Myocyte (in vitro differentiated cells): Measurements from ENCODE around the gene EPHA1. TPM values are rescaled to one million over a fixed set of nuclear protein-coding genes. Genes with fewer than 3 reads are reported as not detected.

Experiments used
- DNase-seq: peaks from one replicate; pipeline ENCODE4 v3.0.0-alpha.2; 2012; ENCODE audit warnings: low read depth
- polyA plus RNA-seq: library from polyadenylated mRNA; unstranded; fragments of >200 nt; gene quantifications from one replicate; pipeline ENCODE4 v1.2.1, GENCODE V29; 2012; ENCODE audit warnings: missing spikeins
- total RNA-seq: library from RNA; depleted of rRNA; stranded (reverse); fragments of >200 nt; gene quantifications from 2 replicates; pipeline ENCODE4 v1.2.3, GENCODE V29; 2014

EPHA1 gene
- not detected in 2 replicates for total RNA-seq
- polyA plus RNA-seq = 3.3 TPM

DNA sequence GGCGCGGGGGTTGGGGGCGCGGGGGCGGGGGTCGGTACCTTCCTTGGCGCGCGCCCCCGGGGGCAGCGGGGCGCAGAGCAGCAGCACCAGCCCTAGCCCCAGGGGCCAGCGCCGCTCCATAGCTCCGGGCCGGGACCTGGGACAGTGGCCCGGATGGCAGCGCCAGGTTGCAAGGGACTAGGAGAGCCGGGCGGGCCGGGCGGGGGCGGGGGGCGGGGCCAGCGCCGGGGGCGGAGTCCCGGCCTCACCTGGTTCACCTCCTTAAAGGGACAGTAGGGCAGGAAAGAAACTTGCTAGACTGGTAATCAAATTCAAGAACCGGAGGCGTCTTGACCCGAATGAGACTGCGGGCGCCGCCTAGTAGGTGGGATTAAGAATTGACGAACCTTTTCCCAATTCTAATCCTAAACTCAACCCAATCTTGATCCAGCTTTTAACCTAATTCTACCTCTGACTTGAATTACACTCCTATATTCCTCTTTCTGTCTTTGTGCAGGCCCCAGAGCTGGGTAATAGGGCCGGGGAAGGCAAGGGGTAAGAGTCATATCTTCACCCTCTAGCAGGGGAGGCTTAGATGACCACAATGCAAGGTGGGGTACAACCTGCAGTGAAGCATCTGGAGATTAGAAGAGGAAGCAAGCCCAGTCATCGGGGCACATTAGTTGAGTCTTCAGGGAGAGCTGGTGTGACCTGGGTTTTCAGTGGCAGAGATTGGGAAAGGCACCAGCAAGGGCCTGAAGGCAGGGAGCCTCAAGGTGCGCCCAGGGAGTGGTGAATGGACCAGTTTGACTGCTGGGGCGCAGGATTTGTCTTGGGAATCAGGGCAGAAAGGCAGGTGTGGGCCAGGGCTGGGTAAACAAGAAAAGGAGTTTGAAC, at the start of gene EPHA1:
Gene EPHA1, minus strand, starts transcription at position 171 of the 876 bp plus-strand sequence. Its CDS starts 51 bp downstream, at position 120.
- no peak for DNase-seq

DNA sequence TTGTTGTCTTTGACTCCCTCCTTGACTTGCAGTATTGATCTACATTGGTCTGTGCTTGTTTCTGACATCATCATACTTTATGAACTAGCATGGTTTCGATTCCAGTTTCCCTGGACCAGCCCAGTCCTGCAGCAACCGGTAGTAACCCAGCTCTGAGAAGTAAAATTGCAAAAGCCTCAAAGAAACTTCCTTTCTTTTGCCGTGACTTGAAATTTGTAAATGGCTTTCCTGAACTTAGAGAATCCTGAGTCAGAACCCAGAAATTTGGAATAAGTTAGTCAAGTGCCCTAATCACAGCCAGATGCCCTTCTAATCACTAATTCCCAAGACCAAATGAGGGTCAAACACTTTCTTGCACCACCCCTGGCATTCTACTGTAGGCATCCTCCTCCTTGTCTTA, 49.6 kb upstream of the EPHA1 start:
- no peak for DNase-seq

DNA sequence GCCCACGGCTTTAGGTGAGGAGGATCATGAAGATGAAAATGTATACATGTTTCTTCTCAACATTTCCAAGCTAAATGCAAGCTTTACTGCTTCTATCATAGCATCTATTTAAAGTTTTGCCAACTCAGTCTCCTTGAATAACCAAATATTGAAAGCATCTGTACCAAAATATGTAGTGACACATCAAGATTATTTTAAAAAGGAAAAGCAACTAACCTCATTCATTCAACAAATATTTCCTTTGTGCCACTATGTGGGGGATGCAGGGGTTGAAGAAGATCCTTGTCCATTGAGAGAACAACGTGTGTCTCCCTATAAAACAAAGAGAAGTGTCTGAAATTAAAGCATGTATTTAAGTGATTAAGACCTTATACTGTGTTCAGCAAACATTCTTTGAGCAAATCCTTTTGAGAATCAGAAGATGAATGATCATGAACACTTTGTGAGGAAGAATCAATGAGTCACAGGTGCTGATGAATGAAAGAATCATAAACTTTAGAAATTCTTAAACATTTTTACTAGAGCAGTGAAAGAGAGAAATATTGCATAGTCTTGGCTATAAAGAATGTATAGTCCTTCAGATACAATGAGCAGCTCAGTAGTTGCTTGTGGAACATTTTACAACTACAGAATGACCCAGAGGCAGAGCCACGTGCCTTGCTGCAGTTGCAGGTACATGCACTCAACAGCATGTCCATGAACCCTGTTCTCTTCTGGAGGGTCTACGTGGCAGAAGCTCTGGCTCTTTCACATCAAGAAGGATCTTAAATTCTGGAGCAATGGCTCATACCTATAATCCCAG, 48.5 kb upstream of the EPHA1 start:
- peak; percentile 14 for DNase-seq

DNA sequence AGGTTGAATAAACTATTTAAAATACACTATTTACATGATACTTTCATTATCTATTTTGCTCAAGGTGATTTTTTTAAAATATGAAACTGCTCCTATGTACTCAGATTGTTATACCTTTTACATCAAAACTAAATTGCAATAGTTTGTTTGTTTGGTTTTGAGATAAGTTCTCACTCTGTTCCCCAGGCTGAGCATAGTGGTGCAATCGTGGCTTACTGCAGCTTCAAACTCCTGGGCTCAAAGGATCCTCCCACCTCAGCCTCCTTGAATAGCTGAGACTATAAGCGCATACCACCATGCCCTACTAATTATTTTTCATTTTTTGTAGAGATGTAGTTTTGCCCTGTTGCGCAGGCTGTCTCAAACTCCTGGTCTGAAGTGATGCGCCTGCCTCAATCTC, 47.3 kb upstream of the EPHA1 start:
- no peak for DNase-seq

DNA sequence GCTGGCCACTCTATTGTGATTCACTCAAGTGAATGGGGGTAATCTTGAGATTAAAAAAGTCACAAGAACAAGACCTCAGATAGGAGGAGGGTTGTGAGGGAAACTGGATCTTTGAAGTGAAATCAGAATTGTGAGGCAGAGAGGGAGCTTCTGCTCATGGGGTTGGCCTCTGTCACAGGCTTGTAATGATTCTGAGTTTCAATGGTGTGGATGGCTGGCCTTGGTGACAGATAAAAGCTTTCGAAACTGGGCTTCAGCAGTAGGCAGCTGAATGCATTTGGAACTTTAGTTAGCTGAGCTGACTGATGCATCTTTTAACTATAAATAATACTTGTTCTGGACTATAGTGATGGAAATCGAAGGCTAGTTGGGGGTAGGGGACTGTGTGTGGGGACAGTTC, 46.8 kb upstream of the EPHA1 start:
- no peak for DNase-seq

DNA sequence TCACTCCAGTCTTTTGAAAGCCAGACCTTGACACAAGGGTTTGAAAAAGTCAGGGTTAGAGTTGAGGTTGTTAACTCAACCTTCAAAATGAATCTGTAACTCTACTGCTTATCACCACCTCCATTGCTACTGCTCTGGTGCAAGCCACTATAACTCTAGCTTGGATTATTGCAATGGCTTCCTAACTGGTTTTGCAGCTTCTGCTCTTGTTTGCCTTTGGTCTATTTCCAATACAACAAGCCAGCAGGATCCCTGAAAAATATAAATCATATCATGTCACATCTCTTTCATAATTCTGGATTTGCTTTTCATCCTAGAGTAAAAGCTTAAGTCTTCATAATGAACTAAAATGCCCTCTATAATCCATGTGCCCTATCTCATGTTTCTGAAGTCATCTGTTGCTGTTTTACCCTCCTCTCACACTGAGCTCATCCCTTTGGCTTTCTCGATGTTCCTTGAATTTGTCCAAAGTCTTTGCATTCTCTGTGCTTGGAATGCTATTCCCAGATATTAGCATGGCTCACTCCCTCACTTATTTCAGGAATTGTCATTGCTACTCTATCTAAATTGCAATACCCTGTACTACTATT, 45.5 kb upstream of the EPHA1 start:
- no peak for DNase-seq

DNA sequence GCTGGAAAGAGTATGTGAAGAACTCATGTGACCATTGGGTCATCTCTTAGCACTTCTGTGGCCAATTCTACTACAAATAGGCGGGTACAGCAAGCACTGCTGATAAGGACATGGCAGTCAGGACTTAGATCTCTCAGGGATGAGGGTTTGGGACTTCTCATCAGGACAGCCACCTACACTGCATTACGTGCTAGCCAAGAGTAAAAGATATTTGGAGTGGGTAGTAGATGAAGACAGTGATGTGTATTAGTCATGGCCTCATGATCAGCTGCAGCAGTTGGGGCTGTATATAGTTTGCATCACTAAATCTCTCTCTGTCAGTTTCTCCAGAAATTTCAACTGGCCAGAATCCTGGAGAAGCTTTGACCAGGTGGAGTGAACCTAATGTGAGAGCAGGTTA, 43.8 kb upstream of the EPHA1 start:
- DNase-seq = no peak

DNA sequence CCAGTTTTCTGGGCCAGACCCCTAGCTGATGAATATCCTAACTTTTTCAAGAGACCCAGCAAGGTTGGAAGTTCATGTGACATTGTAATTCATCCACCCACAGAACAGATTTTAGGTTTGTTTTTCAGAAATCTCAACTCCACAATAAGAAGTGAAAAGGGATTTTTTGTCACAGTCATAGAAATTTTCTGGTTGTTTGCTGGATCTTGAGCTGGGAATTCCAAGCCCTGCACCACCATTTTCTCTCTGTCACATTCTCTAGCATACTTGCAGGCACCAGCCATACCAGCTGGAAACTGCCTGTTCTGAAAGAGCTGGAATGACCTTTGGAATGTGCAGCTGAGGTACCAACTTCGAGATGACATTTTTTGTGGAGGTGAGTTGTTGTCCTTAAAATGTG, 43.1 kb upstream of the EPHA1 start:
- DNase-seq = no peak

DNA sequence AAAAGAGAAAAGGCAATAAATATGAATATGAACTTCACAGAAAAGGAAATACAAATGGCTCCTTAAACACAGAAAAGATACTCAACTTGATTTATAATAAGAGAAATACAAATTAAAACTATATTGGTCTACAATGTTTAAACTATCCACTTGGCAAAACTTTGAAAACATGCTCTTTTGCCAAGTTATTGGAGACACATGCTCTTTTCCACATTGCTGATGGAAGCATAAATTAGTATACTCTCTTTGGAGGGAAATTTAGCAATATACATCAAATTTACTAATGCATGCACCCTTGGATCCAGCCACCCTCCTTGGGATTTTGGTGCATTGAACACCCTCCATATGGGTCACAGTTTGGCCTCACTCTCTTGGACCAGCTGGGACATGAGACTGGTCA, 42.5 kb upstream of the EPHA1 start:
- DNase-seq = no peak

DNA sequence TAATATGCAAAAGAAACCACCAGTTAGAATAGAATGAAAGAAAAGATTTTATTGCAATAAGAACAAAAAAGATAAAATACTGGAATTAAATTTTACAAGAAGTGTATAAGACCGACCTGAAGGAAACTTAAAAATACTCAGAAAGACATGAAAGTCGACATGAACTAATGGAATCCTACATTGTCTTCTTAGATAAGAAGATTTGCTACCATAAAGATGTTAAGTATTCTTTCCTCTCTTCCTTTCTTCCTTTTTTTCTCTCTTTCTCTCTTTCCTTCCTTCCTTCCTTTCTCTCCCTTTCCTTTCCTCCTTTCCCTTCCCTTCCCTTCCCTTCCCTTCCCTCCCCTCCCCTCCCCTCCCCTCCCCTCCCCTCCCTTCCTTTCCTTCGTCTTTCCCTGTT, 41.1 kb upstream of the EPHA1 start:
- DNase-seq = no peak

DNA sequence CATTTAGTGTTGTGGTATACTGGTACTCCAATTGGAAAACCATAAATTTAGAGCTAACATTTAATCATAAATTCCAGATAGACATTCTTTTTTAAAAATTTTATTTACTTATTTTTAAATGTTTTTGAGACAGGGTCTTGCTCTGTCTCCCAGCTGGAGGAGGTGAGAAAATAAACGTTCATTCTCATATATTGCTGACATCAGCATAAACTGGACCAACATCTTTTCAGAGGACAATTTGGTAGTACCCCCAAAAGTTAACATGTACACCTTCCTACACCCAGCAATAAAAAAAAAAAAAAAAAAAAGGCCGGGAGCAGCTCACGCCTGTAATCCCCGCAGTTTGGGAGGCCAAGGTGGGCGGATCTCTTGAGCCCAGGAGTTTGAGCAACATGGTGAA, 39.8 kb upstream of the EPHA1 start:
- DNase-seq = no peak

DNA sequence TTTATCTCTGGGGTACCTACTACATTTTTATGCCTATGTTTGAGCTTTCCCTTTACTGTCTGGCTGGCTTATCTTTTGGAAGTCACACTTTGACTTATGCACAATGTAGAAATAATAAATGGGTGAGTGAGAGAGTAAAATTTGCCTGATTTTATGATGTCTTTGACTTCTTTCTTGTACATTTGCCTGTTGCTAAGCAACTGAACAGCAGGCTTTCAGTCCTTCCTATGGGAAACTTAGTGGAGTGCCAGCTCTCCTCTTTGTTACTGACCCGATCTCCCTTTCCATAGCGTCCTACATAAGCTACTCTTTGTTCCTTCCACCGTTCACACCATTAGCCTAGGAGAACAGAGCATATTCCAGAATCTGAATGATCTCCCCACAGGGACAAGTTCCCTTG, 38.8 kb upstream of the EPHA1 start:
- DNase-seq = no peak

DNA sequence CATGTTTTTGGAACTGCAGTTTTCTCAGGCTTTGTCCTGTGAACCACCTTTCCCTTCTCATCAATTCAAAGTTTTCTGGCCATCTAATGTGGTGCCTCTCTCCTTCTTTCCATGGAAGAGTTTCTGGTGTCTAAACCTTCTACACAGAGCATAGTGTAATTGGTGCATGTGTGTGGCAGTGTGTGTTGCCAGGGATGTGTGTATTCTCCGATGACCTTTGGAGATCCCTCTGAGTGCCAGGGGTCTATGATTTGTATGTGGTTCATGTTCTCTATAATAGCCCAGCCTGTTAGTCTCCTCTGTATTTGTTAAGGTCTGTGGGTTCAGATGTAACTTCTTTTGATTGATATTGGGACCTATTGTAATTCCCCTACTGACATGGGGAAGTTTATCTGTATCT, 36.1 kb upstream of the EPHA1 start:
- no peak for DNase-seq

DNA sequence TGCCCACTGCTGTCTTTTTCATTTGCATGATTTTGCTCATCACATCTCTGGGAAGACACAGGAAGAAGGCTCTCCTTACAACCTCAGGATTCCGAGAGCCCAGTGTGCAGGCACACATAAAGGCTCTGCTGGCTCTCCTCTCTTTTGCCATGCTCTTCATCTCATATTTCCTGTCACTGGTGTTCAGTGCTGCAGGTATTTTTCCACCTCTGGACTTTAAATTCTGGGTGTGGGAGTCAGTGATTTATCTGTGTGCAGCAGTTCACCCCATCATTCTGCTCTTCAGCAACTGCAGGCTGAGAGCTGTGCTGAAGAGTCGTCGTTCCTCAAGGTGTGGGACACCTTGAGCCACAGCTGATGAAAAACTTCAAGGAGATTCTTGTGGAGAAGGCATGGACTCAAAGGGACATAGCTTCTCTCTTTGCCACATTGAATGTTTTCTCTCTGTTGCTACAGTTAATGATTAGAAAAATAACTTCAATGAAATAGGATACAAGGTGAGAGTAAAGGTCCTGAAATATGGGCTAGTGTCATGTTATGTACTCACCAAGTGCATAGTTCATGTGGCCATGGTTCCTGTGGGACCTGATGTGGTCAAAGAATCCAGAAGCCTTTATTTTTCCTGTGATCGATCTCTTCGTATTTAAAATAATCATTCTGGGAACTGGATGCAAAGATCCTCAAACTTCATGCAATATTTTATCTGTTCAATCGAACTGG, 35.6 kb upstream of the EPHA1 start:
- no peak for DNase-seq

DNA sequence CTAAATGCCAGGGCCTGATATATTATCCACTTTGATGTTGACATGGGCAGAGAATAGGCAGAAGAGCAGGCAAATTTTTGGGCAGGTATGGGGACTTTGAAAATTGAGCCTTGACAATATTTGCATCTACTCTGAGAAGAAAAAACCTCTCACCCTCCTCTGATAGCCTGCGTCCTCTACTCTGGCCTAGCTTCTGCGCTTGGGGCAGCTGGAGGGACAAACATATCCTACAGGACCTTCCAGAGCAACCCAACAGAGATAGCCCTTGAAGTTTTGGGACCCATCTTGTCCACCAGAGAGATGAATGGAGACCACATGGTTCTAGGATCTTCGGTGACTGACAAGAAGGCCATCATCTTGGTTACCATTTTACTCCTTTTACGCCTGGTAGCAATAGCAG, 34.5 kb upstream of the EPHA1 start, which contains the start of gene TAS2R60:
Gene TAS2R60, plus strand, starts transcription at position 301 of the 400 bp plus-strand sequence. Its CDS starts 0 bp downstream, at position 301.
- DNase-seq = no peak

DNA sequence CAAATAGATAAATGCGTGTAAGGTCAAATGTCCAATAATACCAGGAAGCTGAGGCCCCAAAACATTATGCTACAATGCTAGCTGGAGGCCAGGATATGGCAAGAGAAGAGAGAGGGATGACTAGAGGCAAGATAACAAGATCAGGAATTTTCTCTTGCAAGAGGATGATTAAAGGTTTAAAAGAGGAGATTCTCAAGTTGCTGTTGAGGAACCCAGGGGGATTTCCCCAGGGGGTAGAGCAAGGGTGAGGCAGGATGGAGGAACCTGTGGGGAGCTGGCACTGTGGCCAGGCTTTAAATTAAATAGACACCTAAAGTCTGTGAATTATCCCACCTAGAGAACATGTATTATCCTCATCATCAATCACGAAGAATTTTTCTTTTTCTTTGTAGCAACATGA, 31.2 kb upstream of the EPHA1 start:
- DNase-seq = no peak

DNA sequence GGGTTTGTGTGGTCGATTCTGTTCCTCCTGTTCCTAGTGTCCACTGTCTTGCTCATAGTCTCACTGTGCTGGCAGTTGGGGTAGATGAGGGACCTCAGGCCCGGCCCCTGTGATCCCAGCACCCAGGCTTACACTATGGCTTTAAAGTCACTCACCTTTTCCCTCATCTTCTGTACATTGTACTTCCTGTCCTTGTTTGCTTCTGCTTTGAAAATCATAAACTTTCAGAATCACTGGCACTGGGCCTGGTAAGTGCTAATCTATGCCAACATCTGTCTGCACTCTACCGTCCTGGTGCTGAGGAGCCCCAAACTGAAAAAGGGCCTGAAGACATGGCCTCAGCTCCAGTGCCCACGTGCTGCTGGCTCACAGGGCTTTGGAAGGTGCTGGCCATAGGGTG, 28.9 kb upstream of the EPHA1 start:
- DNase-seq = no peak

DNA sequence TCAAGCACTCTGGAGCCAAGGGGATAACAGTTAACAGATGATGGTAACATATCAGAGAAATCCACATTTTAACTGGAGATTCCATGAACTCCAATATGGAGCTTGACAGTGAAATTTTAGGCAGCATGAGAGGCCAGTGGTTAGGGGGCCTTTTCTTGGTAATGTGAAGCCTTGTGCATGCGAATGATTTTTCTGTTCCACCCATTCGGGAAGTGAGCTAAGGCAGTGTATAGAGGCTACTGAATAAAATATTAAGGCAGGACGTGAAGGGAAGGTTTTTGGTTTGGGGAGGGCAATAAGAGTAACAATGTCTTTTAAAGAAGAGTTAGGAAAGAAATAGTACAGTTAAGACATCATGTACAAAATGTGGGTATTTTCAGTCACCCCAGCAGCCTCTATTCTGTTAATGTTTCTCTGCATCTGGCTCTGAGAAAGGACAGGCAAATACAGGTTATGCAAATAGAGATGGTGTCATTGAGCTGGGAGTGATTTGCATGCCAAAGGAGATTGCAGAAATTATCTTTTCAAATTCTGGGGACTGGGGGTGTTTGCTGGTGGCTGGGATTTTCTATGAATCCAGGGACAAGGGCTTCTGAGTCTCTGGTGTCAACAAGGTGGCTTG, 27.8 kb upstream of the EPHA1 start:
- no peak for DNase-seq

DNA sequence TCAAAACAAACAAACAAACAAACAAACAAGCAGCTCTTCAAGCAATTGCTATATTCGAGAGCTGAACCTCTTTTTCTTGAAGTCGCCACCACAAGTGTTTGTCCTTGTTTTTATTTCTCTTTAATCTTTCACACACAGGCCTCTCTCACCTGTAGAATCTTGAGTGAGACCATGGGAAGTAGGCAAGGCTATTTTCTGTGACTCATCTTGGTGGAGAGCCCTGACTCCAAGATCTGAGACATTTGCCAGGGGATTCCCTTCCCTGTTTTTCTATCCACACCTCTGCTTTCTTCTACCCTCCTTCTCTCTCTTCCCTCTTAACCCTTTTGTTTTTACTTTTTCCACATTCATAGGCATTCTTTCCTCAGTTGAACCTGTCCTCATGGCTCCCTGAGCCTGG, 26.6 kb upstream of the EPHA1 start:
- no peak for DNase-seq

DNA sequence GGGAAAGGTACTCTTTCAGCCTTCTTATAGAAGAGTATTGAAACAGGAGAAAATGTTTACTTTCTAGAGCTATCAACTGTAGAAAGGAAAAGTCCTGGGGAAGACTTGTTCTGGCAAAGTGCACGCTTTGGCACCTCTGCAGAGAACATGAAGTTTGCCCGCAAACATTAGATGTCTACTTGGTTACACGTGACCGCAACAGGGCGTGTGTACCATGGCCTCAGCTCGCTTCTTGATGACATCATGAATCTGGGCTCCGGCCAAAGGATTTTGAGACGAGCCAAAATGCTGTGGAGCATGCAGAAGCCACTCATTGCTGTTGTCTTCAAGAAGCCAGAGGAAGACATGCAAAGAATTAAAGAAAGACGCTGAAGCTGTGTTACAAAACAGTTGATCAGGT, 26.0 kb upstream of the EPHA1 start:
- peak; percentile 87 for DNase-seq

DNA sequence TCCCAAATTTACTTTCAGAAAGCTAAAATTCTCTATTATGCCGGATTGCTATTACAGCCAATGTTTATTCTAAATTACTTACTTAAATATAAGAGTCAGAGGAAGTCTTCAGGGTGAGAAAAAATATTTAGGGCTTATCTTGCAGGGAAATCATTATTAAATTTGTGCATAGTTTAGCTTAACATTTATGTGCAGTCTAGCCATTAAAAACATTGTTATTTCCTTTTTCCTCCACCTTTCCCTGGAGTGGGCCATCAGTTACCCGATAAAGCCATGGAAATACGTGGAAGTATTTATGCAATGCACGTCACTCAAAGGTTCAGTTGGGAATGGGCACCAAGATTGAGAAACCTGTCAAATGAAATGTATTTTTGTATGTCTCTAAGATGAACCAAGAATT, 25.1 kb upstream of the EPHA1 start:
- no peak for DNase-seq
